ENCODE measurements around the gene BMF. TPM values are rescaled to one million over a fixed set of nuclear protein-coding genes. Genes with fewer than 3 reads are reported as not detected.

BMF gene
- total RNA-seq, 1 experiment from 2014 or later = not detected

DNA sequence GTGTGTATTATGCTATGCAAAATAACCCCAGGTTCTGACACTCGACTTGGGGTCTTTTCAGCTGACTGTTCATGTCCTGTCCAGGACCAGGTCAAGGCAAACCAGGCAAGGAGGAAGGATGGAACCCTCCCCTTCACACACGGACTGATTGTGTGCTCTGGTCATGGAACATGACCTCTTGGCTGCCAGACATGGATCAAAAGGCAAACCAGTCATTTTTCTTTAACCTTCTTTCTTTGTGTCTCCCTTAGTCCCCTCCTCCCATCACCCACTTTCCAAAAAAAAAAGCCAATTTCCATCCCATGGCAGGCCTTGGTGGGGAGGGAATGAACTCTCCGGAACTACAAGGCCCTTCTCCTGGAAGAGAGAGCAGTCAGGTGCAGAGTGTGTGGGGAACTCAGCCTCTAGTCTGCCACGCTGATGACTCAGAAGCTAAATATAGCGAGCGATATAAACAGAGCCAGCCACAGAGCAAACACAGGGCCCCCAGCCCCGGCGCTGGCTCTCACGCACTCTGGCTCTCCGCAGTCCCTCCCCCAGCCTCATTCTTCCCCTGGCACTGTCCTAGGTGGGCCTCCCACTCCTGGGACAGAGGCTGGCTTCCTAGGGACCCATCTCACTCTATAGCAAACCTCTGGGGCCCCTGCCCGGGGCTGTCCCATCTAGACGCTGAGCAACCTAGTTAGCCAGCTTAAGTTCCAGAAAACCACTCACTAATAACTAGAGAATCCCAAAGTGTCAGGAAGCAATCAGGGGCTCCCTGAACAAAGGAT is 10.0 kb downstream of the BMF start:
- TF ChIP-seq, protein P1, sequence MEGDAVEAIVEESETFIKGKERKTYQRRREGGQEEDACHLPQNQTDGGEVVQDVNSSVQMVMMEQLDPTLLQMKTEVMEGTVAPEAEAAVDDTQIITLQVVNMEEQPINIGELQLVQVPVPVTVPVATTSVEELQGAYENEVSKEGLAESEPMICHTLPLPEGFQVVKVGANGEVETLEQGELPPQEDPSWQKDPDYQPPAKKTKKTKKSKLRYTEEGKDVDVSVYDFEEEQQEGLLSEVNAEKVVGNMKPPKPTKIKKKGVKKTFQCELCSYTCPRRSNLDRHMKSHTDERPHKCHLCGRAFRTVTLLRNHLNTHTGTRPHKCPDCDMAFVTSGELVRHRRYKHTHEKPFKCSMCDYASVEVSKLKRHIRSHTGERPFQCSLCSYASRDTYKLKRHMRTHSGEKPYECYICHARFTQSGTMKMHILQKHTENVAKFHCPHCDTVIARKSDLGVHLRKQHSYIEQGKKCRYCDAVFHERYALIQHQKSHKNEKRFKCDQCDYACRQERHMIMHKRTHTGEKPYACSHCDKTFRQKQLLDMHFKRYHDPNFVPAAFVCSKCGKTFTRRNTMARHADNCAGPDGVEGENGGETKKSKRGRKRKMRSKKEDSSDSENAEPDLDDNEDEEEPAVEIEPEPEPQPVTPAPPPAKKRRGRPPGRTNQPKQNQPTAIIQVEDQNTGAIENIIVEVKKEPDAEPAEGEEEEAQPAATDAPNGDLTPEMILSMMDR (IDR thresholded peaks at IDR 0.05; ENCODE audit: unreplicated experiment) = no peak
- Mint-ChIP-seq H3K9me3 (ENCODE audit: unreplicated experiment) (no peaks in the 10 kb centered on the region), H3K36me3 (ENCODE audit: insufficient read depth, unreplicated experiment) (peaks cover 6% of the 10 kb centered on the region), H3K27me3 (ENCODE audit: insufficient read depth, unreplicated experiment) (no peaks in the 10 kb centered on the region), H3K4me1 (ENCODE audit: insufficient read depth, unreplicated experiment) (peaks cover 24% of the 10 kb centered on the region), H3K4me3 (ENCODE audit: unreplicated experiment) (no peak overlapping the region), H3K27ac (ENCODE audit: low read depth, unreplicated experiment) (peak overlapping the region; percentile 73)
- ChIA-PET POLR2A (interaction anchor here (0.5 to 2.0 kb wide), 11 partner anchors 8 to 499 kb away, joined by 3 to 9 read pairs (median 3); partner anchors contain the start of gene BMF), CTCF (interaction anchor here (0.5 to 12.9 kb wide), 4 partner anchors 11 to 240 kb away, joined by 3 to 125 read pairs (median 10); partner anchors contain the start of gene BMF)
- no TSS peak for BruUV-seq (replicated peaks)
- DNase-seq (ENCODE audit: unreplicated experiment) = peak; percentile 86
- intact Hi-C loops (cut with micrococcal nuclease) = no loop called here

DNA sequence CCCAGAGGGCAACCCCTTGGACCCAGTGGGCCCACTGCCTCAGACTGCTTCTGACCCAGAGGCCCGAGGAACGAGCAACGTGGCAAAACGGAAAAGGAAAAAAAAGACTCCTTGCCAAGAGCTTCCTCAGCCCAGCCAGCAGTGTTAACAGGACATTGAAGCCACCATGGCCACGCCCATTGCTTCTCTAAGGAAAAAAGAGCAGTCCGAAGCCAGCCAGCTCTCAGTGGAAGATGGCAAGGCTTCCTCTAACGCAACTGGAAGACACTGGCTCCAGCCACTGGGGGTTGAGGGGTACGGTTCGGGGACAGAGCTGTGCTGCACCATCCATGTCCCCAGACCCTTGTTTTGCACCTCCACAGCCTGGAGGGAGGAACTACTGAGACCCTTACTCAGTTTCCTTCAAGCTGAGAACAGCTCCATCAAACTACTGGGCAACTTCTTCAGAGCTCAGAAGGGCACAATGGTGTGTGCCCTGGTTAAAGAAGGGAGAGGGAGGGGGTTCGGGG is 10.7 kb downstream of the BMF start:
- Mint-ChIP-seq H3K9me3 (ENCODE audit: unreplicated experiment) (no peaks in the 10 kb centered on the region), H3K36me3 (ENCODE audit: insufficient read depth, unreplicated experiment) (peaks cover 6% of the 10 kb centered on the region), H3K4me3 (ENCODE audit: unreplicated experiment) (no peak overlapping the region), H3K27me3 (ENCODE audit: insufficient read depth, unreplicated experiment) (no peaks in the 10 kb centered on the region), H3K27ac (ENCODE audit: low read depth, unreplicated experiment) (no peak overlapping the region), H3K4me1 (ENCODE audit: insufficient read depth, unreplicated experiment) (peaks cover 24% of the 10 kb centered on the region)
- no TSS peak for BruUV-seq (replicated peaks)
- TF ChIP-seq, protein P1 (IDR thresholded peaks at IDR 0.05; ENCODE audit: unreplicated experiment) = no peak
- POLR2A ChIA-PET = interaction anchor here (0.5 to 2.0 kb wide), 6 partner anchors 8 to 499 kb away, joined by 3 to 9 read pairs (median 5); partner anchors contain the start of gene BMF
- CTCF ChIA-PET = interaction anchor here (1.1 to 12.9 kb wide), 5 partner anchors 7 to 177 kb away, joined by 4 to 125 read pairs (median 12); partner anchors contain the start of gene BMF
- intact Hi-C loops (cut with micrococcal nuclease) = no loop called here
- no peak for DNase-seq (ENCODE audit: unreplicated experiment)

DNA sequence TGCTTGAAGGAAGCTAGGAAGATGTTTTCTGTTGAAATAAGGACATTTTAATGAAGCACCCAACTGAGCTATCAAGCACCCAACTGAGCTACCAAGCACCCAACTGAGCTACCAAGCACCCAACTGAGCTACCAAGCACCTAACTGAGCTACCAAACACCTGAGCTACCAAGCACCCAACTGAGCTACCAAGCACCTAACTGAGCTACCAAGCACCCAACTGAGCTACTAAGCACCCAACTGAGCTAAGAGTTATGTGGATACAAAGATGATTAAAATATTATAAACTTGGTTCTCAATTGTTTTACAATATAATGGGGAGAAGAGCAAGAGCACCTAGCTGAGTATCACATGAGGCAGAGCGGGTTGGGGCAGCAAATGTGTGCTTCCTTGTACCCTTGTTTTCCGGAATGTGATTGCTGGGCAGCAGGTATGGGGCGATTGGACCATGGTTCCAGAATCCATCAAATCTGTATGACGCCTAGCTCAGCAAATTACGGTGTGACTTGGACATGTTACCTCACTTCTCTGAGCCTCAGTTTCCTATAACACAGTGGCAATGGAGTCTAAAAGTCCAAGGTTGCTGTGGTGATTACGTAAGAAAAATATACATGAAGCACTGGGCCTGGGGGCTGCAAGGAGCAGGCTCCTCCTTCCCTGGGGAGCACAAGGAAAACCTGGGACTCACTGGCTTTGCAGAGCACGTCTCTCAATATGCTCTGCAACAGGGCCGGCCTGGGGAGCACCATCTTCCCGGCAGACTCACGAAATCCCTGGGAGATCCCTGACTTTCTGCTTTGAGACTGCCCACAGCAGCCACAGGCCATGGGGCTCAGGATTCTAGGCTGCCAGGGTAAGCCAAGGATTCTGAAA is 11.3 kb downstream of the BMF start:
- Mint-ChIP-seq H3K36me3 (ENCODE audit: insufficient read depth, unreplicated experiment) (peaks cover 6% of the 10 kb centered on the region), H3K27me3 (ENCODE audit: insufficient read depth, unreplicated experiment) (no peaks in the 10 kb centered on the region), H3K4me1 (ENCODE audit: insufficient read depth, unreplicated experiment) (peaks cover 22% of the 10 kb centered on the region), H3K27ac (ENCODE audit: low read depth, unreplicated experiment) (no peak overlapping the region), H3K9me3 (ENCODE audit: unreplicated experiment) (no peaks in the 10 kb centered on the region), H3K4me3 (ENCODE audit: unreplicated experiment) (no peak overlapping the region)
- TF ChIP-seq, protein P1 (IDR thresholded peaks at IDR 0.05; ENCODE audit: unreplicated experiment) = no peak
- intact Hi-C loops (cut with micrococcal nuclease) = no loop called here
- BruUV-seq (replicated peaks) = no TSS peak
- POLR2A ChIA-PET = interaction anchor here (1.1 to 2.0 kb wide), 4 partner anchors 9 to 50 kb away, joined by 3 to 8 read pairs (median 4); no protein-coding TSS in a partner anchor
- no peak for DNase-seq (ENCODE audit: unreplicated experiment)
- CTCF ChIA-PET = interaction anchor here (0.7 to 12.9 kb wide), 11 partner anchors 8 to 178 kb away, joined by 3 to 125 read pairs (median 4); no protein-coding TSS in a partner anchor
